Measurements from ENCODE around the gene SLC1A1.

GRCh38 chr9:4620881-4621555, 130.8 kb downstream of the SLC1A1 start:
- no peak for TF ChIP-seq POLR2AphosphoS5 (IDR thresholded peaks at IDR 0.05; ENCODE audit: low read depth, low read length)
- no peak for TF ChIP-seq SIN3A (IDR thresholded peaks at IDR 0.05; ENCODE audit: borderline replicate concordance, insufficient read depth, low read length)
- TF ChIP-seq TAF1 (IDR thresholded peaks at IDR 0.05; ENCODE audit: borderline replicate concordance, insufficient read depth, low read length), result no peak

All from PFSK-1 (cell line).